ENCODE results near the gene YEATS4. TPM values are rescaled to one million over a fixed set of nuclear protein-coding genes. Genes with fewer than 3 reads are reported as not detected.

Gene YEATS4
- total RNA-seq, 1 donor from 2014 or later, result 11.1 TPM

GRCh38 chr12:69342421-69342820, 17.1 kb upstream of the YEATS4 start:
- DNase-seq, result no peak

GRCh38 chr12:69343357-69343756, 16.2 kb upstream of the YEATS4 start:
- DNase-seq, result no peak

- DNase-seq, result no peak
Measured at GRCh38 chr12:69343885-69344612, 15.5 kb upstream of the YEATS4 start.

GRCh38 chr12:69345077-69345476, 14.5 kb upstream of the YEATS4 start:
- DNase-seq, result no peak

DNA sequence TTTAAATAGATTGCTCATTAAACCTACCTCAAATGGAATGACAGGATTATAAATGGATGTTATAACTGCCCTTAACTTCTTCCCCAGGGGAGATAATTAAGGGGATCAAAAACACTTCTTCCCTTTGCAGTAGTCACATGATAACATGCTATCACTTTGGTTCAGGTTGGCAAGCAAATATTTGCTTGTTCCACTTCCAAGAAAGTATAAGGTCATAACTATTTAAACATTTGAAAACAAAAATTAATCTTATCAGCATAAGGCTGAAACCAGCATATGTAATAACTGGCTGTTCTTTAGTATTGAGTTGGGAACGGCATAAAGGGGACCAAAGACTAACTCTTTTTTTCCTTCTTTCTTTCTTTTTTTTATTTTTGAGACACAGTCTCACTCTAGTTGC, 13.8 kb upstream of the YEATS4 start:
- DNase-seq, result no peak

- no peak for DNase-seq
Measured at GRCh38 chr12:69348162-69348938, 11.2 kb upstream of the YEATS4 start, which contains the start of gene LYZ. TSS of gene LYZ (plus strand) at chr12:69348381. CDS start at chr12:69348409, 28 bp downstream.

DNA sequence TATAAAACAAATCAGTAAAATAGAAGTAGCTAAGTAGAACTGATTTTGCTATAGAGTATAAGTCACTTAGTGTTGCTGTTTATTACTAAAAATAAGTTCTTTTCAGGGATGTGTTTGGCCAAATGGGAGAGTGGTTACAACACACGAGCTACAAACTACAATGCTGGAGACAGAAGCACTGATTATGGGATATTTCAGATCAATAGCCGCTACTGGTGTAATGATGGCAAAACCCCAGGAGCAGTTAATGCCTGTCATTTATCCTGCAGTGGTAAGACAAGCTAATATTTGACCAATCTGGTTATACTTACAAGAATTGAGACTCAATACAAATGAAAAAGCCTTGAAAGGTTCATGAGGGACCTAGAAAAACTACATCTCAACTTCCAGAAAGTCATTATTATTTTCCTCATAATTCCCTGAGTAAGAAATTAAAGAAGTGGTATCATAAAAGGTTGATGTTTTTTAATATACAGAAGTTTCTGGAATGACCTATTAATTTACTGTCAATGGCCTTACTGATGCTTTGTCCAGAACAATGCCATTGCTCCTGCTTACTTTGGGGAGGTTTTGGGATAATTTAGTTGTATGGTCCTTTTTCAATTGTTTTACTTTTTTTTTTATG, 9.4 kb upstream of the YEATS4 start:
- DNase-seq, result no peak

- no peak for DNase-seq
Measured at GRCh38 chr12:69350777-69351176, 8.8 kb upstream of the YEATS4 start.

GRCh38 chr12:69351462-69352236, 7.9 kb upstream of the YEATS4 start:
- no peak for DNase-seq

DNA sequence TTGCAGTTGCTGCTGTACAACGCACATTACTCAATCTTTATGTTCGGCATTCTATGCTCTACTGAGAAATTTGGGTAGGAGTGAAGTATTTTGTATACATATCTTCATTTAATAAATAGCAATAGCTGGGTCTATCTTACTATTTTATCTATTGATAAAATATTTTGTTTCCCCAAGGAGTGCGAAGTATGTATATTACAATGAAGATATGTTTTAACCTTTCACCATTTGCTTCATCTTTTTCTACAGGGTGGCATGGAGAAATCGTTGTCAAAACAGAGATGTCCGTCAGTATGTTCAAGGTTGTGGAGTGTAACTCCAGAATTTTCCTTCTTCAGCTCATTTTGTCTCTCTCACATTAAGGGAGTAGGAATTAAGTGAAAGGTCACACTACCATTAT, 6.6 kb upstream of the YEATS4 start:
- DNase-seq, result no peak

GRCh38 chr12:69354172-69354555, 5.4 kb upstream of the YEATS4 start:
- no peak for DNase-seq

- no peak for DNase-seq
Measured at GRCh38 chr12:69354556-69355187, 4.9 kb upstream of the YEATS4 start.

- no peak for DNase-seq
Measured at GRCh38 chr12:69355363-69356028, 4.0 kb upstream of the YEATS4 start.

- DNase-seq, result no peak
Measured at GRCh38 chr12:69360348-69360672, 767 bp downstream of the YEATS4 start.

GRCh38 chr12:69366796-69367195, 7.3 kb downstream of the YEATS4 start:
- no peak for DNase-seq

DNA sequence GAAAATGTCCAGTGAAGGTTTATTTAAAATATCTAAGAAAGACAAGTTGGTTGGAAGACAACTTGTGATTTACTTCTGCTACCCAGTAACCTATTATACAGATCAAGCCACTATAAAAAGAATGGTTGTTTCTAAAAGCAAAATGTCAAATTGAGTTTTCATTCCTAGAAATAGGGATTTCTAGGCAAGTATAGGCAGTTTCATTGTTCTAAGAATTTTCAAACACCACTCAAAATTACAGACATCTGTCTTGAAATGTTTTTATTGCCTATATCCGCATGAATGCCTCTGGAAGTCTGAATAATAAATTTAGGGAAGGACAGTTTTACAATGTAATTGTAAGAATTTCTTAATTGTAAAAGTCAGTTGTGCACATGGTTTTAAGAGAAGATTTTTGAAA, 8.6 kb downstream of the YEATS4 start:
- no peak for DNase-seq

DNA sequence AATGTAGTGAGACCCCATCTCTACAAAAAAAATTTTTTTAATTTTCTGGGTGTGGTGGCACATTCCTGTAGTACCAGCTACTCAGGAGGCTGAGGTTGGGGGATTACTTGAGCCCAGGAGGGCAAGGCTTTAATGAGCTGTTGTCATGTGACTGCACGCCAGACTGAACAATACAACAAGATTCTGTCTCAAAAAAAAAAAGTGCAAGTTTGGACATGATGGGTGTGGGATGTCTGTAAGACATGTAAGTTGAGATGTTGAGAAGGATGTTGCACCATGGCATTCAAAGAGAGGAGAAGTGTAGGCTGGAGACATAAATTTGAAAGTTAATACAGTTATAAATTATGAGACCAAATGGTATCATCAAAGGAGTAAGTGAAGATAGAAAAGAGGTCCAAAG, 23.5 kb downstream of the YEATS4 start:
- DNase-seq, result no peak

DNA sequence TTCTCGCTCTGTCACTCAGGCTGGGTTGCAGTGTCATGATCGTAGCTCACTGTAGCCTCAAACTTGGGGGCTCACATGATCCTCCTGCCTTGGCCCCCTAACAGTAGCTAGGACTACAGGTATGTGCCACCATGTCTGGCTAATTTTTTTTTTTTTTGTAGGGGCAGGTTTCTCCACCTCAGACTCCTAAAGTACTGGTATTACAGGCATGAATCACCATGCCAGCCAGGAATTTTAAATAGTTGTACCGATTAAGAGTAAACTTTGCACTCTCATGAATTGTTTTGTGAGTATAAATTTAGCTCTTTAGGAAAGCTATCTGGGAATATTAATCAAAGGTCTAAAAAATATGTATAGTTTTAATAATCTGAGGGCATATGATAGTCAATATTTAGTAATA, 25.5 kb downstream of the YEATS4 start:
- DNase-seq, result no peak

- no peak for DNase-seq
Measured at GRCh38 chr12:69386921-69387320, 27.4 kb downstream of the YEATS4 start.

DNA sequence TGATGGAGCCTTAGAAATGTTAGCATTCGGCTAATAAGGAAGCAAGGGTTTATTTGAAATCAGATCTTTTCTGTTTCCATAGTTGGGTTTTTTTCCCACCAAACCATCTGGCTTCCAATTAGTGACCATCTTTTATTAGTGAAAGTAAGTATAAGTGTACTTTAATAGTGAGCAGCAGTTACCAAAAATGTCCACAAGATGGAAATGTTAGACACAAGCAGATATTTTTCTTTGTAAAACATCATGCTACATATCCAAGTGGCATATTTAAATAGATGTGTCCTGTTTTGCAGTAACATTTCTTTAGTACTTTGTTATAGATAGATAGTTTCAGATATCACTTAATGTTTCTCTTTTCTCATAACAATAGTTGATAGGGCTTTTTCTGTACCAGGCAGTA, 28.8 kb downstream of the YEATS4 start:
- DNase-seq, result peak; percentile 60

DNA sequence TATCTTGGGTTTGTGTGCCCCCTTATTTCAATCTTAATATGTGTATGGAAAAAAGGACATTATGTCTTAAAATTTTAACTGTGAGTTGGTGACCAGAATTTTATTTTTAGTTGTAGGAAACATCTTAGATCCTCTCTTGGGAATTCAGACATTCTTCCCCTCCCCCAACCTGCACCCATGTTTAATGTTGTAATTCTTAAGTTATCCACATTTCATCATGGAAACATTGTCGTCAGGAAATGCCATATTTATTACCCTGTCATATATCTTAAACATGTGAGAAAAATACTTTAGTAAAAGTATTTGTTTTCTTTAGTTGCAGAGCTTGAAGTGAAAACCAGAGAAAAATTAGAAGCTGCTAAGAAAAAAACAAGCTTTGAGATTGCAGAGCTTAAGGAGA, 30.3 kb downstream of the YEATS4 start:
- no peak for DNase-seq

Data from tongue (tissue), 2 donors.